NCI-H460 (cell line): ENCODE data around the gene CAPN7. TPM values are rescaled to one million over a fixed set of nuclear protein-coding genes. Genes with fewer than 3 reads are reported as not detected.
"Not testable (repeated sequence)": the region's sequence is repeated elsewhere in the genome, so short reads cannot be mapped to it uniquely, and the experiment has no call there.

Experiments
- DNase-seq: peaks from one replicate; pipeline ENCODE4 v3.0.0-alpha.2; 2016; ENCODE audit warnings: low read depth; ENCODE audit errors: extremely low read depth
- polyA plus RNA-seq: library from polyadenylated mRNA; depleted of rRNA; stranded (reverse); fragments of >200 nt; gene quantifications from 2 replicates; pipeline ENCODE4 v1.2.3, GENCODE V29; 2014; cell fraction: nucleus; rRNA removed
- total RNA-seq: library from RNA; depleted of rRNA; stranded (reverse); fragments of >200 nt; shearing (Covaris generic); gene quantifications from 2 replicates; pipeline ENCODE4 v1.2.3, GENCODE V29; 2014; rRNA removed

CAPN7 gene
- total RNA-seq: 25.1 and 30.3 TPM in 2 replicates
- 20.8 and 25.9 TPM in 2 replicates for polyA plus RNA-seq

GRCh38 chr3:15205934-15206661 lies at the start of gene CAPN7:
TSS of gene CAPN7 (plus strand) at chr3:15206246. CDS start at chr3:15206496, 250 bp downstream.
- DNase-seq: peak; percentile 86

- no peak for DNase-seq
Measured at GRCh38 chr3:15157441-15157840, 48.6 kb upstream of the CAPN7 start.

- no peak for DNase-seq
Measured at GRCh38 chr3:15159501-15160136, 46.4 kb upstream of the CAPN7 start.

GRCh38 chr3:15160662-15161061 lies 45.4 kb upstream of the CAPN7 start:
- DNase-seq: no peak

GRCh38 chr3:15161133-15161532 lies 44.9 kb upstream of the CAPN7 start:
- DNase-seq: no peak

GRCh38 chr3:15163656-15164055 lies 42.4 kb upstream of the CAPN7 start:
- not testable (repeated sequence) for DNase-seq

GRCh38 chr3:15164340-15164739 lies 41.7 kb upstream of the CAPN7 start:
- no peak for DNase-seq

- no peak for DNase-seq
Measured at GRCh38 chr3:15165061-15165460, 41.0 kb upstream of the CAPN7 start.

GRCh38 chr3:15166391-15166790 lies 39.7 kb upstream of the CAPN7 start:
- not testable (repeated sequence) for DNase-seq

- DNase-seq: no peak
Measured at GRCh38 chr3:15171096-15171495, 35.0 kb upstream of the CAPN7 start.

GRCh38 chr3:15172806-15173205 lies 33.2 kb upstream of the CAPN7 start:
- DNase-seq: no peak

- DNase-seq: no peak
Measured at GRCh38 chr3:15174953-15175352, 31.1 kb upstream of the CAPN7 start.

- DNase-seq: no peak
Measured at GRCh38 chr3:15175605-15176004, 30.4 kb upstream of the CAPN7 start.

- no peak for DNase-seq
Measured at GRCh38 chr3:15180042-15180611, 25.9 kb upstream of the CAPN7 start.

GRCh38 chr3:15181511-15181910 lies 24.5 kb upstream of the CAPN7 start:
- DNase-seq: no peak

GRCh38 chr3:15181963-15182362 lies 24.1 kb upstream of the CAPN7 start:
- no peak for DNase-seq

- no peak for DNase-seq
Measured at GRCh38 chr3:15183011-15183410, 23.0 kb upstream of the CAPN7 start.

GRCh38 chr3:15185404-15185803 lies 20.6 kb upstream of the CAPN7 start:
- no peak for DNase-seq

- no peak for DNase-seq
Measured at GRCh38 chr3:15186101-15186476, 20.0 kb upstream of the CAPN7 start.

GRCh38 chr3:15186477-15187164 lies 19.4 kb upstream of the CAPN7 start:
- DNase-seq: not testable (repeated sequence)

- DNase-seq: no peak
Measured at GRCh38 chr3:15197340-15198029, 8.6 kb upstream of the CAPN7 start.
